Measurements from ENCODE around the gene ZBTB18. TPM values are rescaled to one million over a fixed set of nuclear protein-coding genes. Genes with fewer than 3 reads are reported as not detected.

The ZBTB18 gene
- total RNA-seq, 1 donor from 2014 or later = 21.3 TPM

DNA sequence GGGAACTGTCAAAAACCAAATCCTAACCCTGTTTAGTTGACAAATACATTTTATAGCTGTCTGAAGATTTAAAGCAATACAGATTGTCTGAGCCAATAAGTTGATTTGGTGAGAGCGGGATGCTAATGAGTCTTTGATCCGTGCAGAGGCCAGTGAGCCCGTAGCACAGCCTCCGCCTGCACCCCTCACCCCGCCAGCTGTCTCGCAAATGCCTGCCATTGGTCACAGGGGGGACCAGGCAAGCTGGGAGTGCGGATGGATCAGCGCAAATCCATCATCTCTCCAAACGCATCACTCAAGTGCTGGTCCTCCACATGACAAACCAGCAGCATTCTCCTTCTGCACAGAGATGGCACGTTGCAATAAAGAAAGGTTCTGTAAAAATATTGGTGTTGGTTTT is 51.0 kb downstream of the ZBTB18 start:
- H3K9me3 ChIP-seq = no peaks in the 10 kb centered on the region
- peaks cover 7% of the 10 kb centered on the region for H3K4me1 ChIP-seq
- no peak for DNase-seq
- TF ChIP-seq, protein P1, sequence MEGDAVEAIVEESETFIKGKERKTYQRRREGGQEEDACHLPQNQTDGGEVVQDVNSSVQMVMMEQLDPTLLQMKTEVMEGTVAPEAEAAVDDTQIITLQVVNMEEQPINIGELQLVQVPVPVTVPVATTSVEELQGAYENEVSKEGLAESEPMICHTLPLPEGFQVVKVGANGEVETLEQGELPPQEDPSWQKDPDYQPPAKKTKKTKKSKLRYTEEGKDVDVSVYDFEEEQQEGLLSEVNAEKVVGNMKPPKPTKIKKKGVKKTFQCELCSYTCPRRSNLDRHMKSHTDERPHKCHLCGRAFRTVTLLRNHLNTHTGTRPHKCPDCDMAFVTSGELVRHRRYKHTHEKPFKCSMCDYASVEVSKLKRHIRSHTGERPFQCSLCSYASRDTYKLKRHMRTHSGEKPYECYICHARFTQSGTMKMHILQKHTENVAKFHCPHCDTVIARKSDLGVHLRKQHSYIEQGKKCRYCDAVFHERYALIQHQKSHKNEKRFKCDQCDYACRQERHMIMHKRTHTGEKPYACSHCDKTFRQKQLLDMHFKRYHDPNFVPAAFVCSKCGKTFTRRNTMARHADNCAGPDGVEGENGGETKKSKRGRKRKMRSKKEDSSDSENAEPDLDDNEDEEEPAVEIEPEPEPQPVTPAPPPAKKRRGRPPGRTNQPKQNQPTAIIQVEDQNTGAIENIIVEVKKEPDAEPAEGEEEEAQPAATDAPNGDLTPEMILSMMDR (IDR thresholded peaks at IDR 0.05) = no peak
- H3K27me3 ChIP-seq (ENCODE audit: low read depth) = peaks cover 11% of the 10 kb centered on the region
- no peak for ATAC-seq
- intact Hi-C loops (cut with DNase I) = no loop called here
- H3K36me3 ChIP-seq = no peaks in the 10 kb centered on the region
- no peak overlapping the region for H3K27ac ChIP-seq
- no peak overlapping the region for H3K4me3 ChIP-seq

DNA sequence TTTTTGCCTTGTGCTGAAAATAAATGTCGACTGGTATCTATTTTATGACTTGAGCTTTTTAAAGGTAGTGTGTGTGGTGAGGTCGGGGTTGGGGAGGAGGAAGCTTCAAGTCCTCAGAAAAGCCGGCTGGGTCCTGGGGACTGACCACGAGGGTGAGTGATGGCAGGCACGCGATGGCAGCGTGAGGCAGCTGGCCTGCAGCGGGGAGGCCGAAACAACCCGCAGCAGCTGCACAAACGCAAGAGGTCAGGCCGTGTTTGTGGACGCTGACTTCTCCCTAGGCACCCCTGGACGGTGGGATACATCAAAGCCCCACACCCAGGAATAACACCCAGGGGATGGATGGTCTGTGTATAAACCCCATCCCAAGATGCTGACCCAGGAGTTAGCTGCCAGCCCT is 51.4 kb downstream of the ZBTB18 start:
- no peaks in the 10 kb centered on the region for H3K36me3 ChIP-seq
- H3K4me1 ChIP-seq = peaks cover 7% of the 10 kb centered on the region
- TF ChIP-seq, protein P1 (IDR thresholded peaks at IDR 0.05) = no peak
- no peak overlapping the region for H3K4me3 ChIP-seq
- peaks cover 11% of the 10 kb centered on the region for H3K27me3 ChIP-seq (ENCODE audit: low read depth)
- ATAC-seq (no peak), DNase-seq (no peak)
- no peak overlapping the region for H3K27ac ChIP-seq
- intact Hi-C loops (cut with DNase I) = no loop called here
- no peaks in the 10 kb centered on the region for H3K9me3 ChIP-seq

DNA sequence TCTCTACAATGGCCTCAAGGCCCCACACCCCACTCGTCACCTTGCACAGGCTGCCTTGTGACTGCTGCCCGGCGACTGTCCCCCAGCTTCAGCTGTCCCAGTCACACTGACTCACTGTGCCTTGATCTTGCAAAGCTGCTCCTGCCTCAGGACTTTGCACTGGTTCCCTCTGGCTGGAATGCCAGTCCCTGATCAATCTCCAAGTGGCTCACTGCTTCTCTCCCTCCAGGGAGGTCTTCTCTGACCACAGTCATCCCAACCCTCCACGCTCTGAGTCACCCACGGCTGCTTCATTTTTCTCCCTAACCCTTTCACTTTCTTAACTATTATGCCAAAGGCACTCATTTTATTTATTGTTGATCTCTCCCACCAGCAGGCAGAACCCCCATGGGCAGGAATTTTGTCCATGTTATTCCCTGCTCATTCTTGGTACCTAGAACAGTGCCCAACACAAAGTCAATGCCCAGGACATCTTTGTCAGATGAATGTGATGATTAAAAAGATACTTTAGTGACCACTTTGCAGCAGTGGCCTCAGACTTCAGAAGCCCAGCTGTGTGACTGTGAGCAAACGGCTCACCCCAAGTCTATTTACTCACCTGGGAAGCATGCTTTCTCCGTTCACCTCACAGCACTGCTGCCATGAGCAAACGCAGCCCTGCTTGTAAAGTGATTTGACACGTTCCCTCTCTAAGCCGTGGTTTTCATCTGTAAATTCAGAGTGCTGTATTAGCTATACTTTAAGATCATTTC is 53.4 kb downstream of the ZBTB18 start:
- no peak for DNase-seq
- no peak overlapping the region for H3K27ac ChIP-seq
- H3K9me3 ChIP-seq = no peaks in the 10 kb centered on the region
- no peaks in the 10 kb centered on the region for H3K36me3 ChIP-seq
- H3K4me1 ChIP-seq = peaks cover 7% of the 10 kb centered on the region
- intact Hi-C loops (cut with DNase I) = no loop called here
- no peak overlapping the region for H3K4me3 ChIP-seq
- TF ChIP-seq, protein P1 (IDR thresholded peaks at IDR 0.05) = no peak
- ATAC-seq = no peak
- H3K27me3 ChIP-seq (ENCODE audit: low read depth) = peaks cover 7% of the 10 kb centered on the region

DNA sequence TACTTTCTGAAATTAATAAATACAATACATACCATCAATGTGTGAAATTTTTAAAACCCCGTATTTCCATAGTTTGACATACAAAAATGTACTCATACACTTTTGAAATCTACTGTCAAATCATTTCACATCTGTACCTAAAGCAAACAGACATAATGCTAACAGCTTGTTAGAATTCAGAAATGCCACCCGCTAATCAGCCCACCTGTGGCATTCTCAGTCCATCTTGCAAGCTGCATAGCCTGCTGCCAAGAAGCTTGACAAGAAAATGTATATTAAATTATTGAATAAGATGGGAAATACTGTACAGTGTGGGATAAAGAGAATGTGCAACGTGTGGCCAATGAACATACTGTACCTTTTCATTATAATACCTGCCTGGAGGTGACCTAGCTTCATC is 55.1 kb downstream of the ZBTB18 start:
- no peak overlapping the region for H3K27ac ChIP-seq
- TF ChIP-seq, protein P1 (IDR thresholded peaks at IDR 0.05) = no peak
- H3K36me3 ChIP-seq = no peaks in the 10 kb centered on the region
- no peaks in the 10 kb centered on the region for H3K27me3 ChIP-seq (ENCODE audit: low read depth)
- intact Hi-C loops (cut with DNase I) = no loop called here
- DNase-seq = no peak
- H3K4me1 ChIP-seq = peaks cover under 1% of the 10 kb centered on the region
- no peaks in the 10 kb centered on the region for H3K9me3 ChIP-seq
- ATAC-seq = no peak
- no peak overlapping the region for H3K4me3 ChIP-seq

Other genes starting within 250 kb of the ZBTB18 start
- 52.5 TPM for gene AKT3, start 201.0 kb upstream of the ZBTB18 start, total RNA-seq